VCaP (cell line): ENCODE measurements around the gene CDH4.
A peak's percentile ranks its signal among the peaks of the same experiment; 100 is the strongest.

Experiments
- H3K27ac ChIP-seq: fragments of 450-650 bp; 2 replicates; pipeline ENCODE4 v1.5.1; 2017
- CTCF ChIP-seq: fragments of 450-650 bp; conservative IDR thresholded peaks from 2 replicates; pipeline ENCODE4 v1.5.1; 2017; ENCODE audit warnings: mild to moderate bottlenecking, moderate library complexity

The CDH4 gene

GRCh38 chr20:61788343-61788742 lies 536.3 kb downstream of the CDH4 start:
- no peak overlapping the region for H3K27ac ChIP-seq
- no peak for TF ChIP-seq CTCF

GRCh38 chr20:61789329-61789728 lies 537.3 kb downstream of the CDH4 start:
- H3K27ac ChIP-seq: no peak overlapping the region
- TF ChIP-seq CTCF: no peak

- H3K27ac ChIP-seq: no peak overlapping the region
- TF ChIP-seq CTCF: no peak
These were observed 538.2 kb downstream of the CDH4 start for GRCh38 chr20:61790116-61790827.

GRCh38 chr20:61791995-61792394 lies 539.9 kb downstream of the CDH4 start:
- no peak for TF ChIP-seq CTCF
- H3K27ac ChIP-seq: no peak overlapping the region

- no peak for TF ChIP-seq CTCF
- no peak overlapping the region for H3K27ac ChIP-seq
These were observed 543.9 kb downstream of the CDH4 start for GRCh38 chr20:61795669-61796630.

- TF ChIP-seq CTCF: no peak
- H3K27ac ChIP-seq: no peak overlapping the region
These were observed 544.7 kb downstream of the CDH4 start for GRCh38 chr20:61796738-61797137.

GRCh38 chr20:61797200-61797599 lies 545.1 kb downstream of the CDH4 start:
- TF ChIP-seq CTCF: peak; percentile 24; the same call in 1 of the 2 replicates
- no peak overlapping the region for H3K27ac ChIP-seq
